HL-60/S4 treated with phorbol 12-myristate 13-acetate at 8.2 ng/mL for 4 days and 3 days (cell line): Measurements from ENCODE around the gene SAFB2.

ENCODE experiments used
- in situ Hi-C: fragments of 300-500 bp; cut with MboI; formaldehyde crosslinking; loops from 2 replicates; pipeline ENCODE4 v1.15.0; 2022; ENCODE audit warnings: low sequenced_read_pairs

Gene SAFB2

GRCh38 chr19:5585461-5586299 lies 36.9 kb downstream of the SAFB2 start:
- in situ Hi-C loops, result no loop called here

GRCh38 chr19:5580161-5580571 lies 42.4 kb downstream of the SAFB2 start:
- in situ Hi-C loops, result no loop called here

- in situ Hi-C loops, result no loop called here
Measured at GRCh38 chr19:5579697-5580096, 42.9 kb downstream of the SAFB2 start.

- in situ Hi-C loops, result no loop called here
Measured at GRCh38 chr19:5579286-5579685, 43.3 kb downstream of the SAFB2 start.

- in situ Hi-C loops, result no loop called here
Measured at GRCh38 chr19:5578097-5578846, 44.3 kb downstream of the SAFB2 start.

- in situ Hi-C loops, result no loop called here
Measured at GRCh38 chr19:5575590-5575989, 47.0 kb downstream of the SAFB2 start.

GRCh38 chr19:5572556-5573286 lies 49.9 kb downstream of the SAFB2 start:
- in situ Hi-C loops, result no loop called here

GRCh38 chr19:5571777-5572176 lies 50.8 kb downstream of the SAFB2 start:
- in situ Hi-C loops, result no loop called here

GRCh38 chr19:5567970-5568407 lies 54.6 kb downstream of the SAFB2 start:
- in situ Hi-C loops, result no loop called here

GRCh38 chr19:5567360-5567969 lies 55.1 kb downstream of the SAFB2 start, which contains the start of gene TINCR:
Gene TINCR, minus strand, starts transcription at chr19:5567953.
- in situ Hi-C loops, result no loop called here

- in situ Hi-C loops, result no loop called here
Measured at GRCh38 chr19:5564930-5565329, 57.6 kb downstream of the SAFB2 start.

GRCh38 chr19:5563935-5564612 lies 58.5 kb downstream of the SAFB2 start:
- in situ Hi-C loops, result no loop called here

- in situ Hi-C loops, result no loop called here
Measured at GRCh38 chr19:5563008-5563431, 59.6 kb downstream of the SAFB2 start.

- in situ Hi-C loops, result no loop called here
Measured at GRCh38 chr19:5562280-5562679, 60.3 kb downstream of the SAFB2 start.

GRCh38 chr19:5561559-5561958 lies 61.0 kb downstream of the SAFB2 start:
- in situ Hi-C loops, result no loop called here

GRCh38 chr19:5560156-5560555 lies 62.4 kb downstream of the SAFB2 start:
- in situ Hi-C loops, result no loop called here

GRCh38 chr19:5559804-5560133 lies 62.8 kb downstream of the SAFB2 start:
- in situ Hi-C loops, result no loop called here

- in situ Hi-C loops, result no loop called here
Measured at GRCh38 chr19:5558101-5558621, 64.4 kb downstream of the SAFB2 start.

- in situ Hi-C loops, result no loop called here
Measured at GRCh38 chr19:5557691-5558090, 64.9 kb downstream of the SAFB2 start.

- in situ Hi-C loops, result no loop called here
Measured at GRCh38 chr19:5554828-5555227, 67.7 kb downstream of the SAFB2 start.
